ENCODE measurements around the gene RASSF7.

- TF ChIP-seq, protein P1, sequence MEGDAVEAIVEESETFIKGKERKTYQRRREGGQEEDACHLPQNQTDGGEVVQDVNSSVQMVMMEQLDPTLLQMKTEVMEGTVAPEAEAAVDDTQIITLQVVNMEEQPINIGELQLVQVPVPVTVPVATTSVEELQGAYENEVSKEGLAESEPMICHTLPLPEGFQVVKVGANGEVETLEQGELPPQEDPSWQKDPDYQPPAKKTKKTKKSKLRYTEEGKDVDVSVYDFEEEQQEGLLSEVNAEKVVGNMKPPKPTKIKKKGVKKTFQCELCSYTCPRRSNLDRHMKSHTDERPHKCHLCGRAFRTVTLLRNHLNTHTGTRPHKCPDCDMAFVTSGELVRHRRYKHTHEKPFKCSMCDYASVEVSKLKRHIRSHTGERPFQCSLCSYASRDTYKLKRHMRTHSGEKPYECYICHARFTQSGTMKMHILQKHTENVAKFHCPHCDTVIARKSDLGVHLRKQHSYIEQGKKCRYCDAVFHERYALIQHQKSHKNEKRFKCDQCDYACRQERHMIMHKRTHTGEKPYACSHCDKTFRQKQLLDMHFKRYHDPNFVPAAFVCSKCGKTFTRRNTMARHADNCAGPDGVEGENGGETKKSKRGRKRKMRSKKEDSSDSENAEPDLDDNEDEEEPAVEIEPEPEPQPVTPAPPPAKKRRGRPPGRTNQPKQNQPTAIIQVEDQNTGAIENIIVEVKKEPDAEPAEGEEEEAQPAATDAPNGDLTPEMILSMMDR (IDR thresholded peaks at IDR 0.05): no peak
- no peak for TF ChIP-seq EZH2 (IDR thresholded peaks at IDR 0.05)
These were observed 20.6 kb downstream of the RASSF7 start for GRCh38 chr11:581342-581741.
